PC-3 (cell line): ENCODE data around the gene REPS2.

ENCODE experiments used
- CTCF ChIP-seq: fragments of 300-600 bp; sonication (generic); conservative IDR thresholded peaks from 2 replicates; pipeline ENCODE4 v1.5.1; 2017; ENCODE audit warnings: antibody characterized with exemption, low read depth, mild to moderate bottlenecking, low read length
- EZH2 ChIP-seq: fragments of 300-600 bp; sonication (generic); IDR thresholded peaks from one replicate; pipeline ENCODE4 v1.6.1; 2017; ENCODE audit warnings: antibody characterized with exemption, mild to moderate bottlenecking, low read length; ENCODE audit not compliant: unreplicated experiment

- no peak for TF ChIP-seq EZH2
- no peak for TF ChIP-seq CTCF
Observed at GRCh38 chrX:16966752-16967448, 20.4 kb downstream of the REPS2 start.
